DMS53 treated with DMSO at 0.1 percent for 48 hours (cell line): ENCODE results near the gene NOB1.
"Not testable (repeated sequence)": the region's sequence is repeated elsewhere in the genome, so short reads cannot be mapped to it uniquely, and the experiment has no call there.

Experiments
- DNase-seq: peaks from one replicate; lab custom pipeline; 2025; ENCODE audit not compliant: unreplicated experiment; lab: John Stamatoyannopoulos, UW

Gene NOB1

DNA sequence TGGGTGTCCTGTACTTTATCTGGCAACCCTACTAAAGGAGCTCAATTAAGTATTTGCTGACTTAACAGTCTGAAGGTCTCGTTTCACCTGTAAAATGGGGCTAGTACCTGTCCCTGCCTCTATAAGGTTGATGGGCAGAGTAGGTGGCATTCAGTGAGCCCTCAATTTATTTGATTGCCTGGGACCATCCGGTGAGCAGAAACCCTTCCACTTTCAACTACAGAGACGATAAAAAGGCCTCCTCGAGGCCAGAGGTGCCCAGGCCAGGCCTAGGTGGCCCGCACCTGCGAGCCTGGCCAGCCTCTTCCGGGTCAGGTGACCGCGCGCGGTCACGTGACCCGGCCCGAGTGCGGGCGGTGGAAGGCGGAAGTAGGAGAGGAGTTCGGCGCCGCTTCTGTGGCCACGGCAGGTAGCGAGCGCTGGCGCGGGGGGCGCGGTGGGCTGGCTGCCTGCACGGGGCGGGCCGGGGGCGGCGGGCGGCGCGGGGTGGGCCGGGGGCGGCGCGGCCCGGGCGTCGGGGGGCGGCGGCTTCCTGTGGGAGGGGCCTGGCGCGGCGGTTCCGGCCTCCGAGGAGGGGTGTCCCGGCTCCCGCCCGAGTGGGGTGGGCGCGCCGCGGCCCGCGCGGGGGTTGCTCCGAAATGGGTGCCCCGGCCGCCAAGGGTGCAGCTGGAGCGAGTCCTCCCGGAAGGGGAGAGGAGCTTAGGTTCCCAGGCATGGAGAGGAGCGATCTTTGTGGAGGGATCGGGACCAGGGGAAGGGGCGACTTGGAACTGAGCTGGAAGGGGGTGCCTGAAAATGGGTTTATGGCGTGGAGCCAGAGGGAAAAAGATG is 7.5 kb upstream of the NOB1 start, which contains the start of gene WWP2:
Gene WWP2, plus strand, starts transcription at position 350 of the 831 bp plus-strand sequence. CDS start 24,679 bp downstream, outside the sequence.
- peak; percentile 61 for DNase-seq

DNA sequence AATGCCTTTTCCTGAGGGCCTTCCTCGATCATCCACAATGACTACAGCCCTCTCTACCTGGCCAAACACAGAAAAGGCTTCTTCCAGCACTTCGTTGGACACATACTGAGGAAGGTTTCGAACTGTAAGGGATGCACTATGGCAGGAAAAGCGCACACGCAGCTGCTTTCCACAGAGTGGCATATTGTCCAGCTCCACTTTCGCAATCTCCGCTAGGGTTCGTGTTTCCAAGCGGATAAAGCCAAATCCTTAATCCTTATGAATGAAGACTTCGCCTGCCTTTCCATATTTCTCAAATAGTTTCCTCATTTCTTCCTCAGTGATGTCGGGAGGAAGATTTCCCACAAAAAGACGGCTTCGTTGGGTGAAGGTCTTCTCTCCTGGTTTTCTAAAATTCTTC is 2.6 kb upstream of the NOB1 start:
- DNase-seq: not testable (repeated sequence)

DNA sequence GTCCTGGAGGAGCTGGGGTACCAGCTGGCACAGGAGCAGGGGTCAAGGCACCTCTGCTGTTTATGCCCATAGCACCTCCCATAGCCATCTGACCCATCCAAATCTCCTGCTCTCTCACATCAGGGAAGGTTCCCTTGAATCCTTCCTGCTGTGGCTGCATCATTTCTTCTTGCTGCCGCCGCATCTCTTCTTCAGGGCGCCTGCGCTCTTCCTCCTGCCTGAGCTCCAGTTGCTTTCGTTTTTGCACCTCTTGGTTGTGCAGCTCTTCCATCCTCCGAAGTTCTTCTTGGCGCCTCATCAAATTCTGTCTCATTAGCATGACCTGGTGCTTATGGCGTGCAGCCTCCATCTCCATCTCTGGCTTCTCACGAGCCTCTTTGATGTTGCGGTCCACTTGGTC is 2.0 kb upstream of the NOB1 start:
- no peak for DNase-seq

DNA sequence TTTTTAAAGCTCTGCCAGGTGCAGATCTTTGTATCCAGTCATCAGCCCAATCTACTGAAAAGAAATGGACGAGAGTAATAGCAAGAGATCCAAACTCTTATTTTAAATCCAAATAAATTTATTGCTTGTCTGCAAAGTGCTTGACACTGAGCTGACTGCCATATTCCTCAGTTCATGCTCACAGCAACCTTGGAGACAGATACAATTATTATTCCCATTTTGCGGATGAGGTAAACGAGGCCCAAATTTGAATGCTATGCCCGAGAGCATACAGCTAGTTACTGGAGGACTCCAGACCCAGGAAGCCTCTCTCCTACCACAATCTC is 620 bp downstream of the NOB1 start:
- DNase-seq: no peak

DNA sequence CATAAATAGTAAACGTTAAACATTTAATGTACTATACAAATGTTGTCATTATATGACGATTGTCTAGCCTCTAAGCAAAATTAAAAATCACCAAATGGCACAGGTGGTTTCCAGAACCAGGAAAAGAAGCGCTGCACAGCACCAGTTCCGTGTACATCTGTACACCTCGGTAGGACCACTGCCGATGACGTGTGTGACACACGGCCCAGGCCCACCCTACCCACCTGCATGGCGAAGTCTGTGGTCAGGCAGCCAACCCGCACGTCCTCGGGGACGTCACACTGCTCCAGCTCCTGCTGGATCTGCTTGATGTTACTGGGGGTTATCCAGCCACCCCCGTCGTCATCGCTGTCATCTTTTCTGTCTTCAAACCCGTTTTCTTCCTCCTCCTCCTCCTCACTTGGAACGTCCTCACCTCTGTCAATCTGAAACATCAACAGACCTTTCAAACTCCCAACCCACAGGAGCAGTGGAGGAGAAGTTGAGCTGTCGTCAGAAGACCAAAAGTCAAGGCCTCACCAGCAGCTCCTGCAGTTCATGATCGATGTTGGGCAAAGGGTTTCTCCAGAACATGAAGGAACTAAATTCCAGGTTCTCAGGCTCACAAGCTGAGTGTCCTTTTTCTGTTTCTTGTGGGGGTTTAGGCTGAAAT is 5.9 kb downstream of the NOB1 start:
- DNase-seq: no peak

DNA sequence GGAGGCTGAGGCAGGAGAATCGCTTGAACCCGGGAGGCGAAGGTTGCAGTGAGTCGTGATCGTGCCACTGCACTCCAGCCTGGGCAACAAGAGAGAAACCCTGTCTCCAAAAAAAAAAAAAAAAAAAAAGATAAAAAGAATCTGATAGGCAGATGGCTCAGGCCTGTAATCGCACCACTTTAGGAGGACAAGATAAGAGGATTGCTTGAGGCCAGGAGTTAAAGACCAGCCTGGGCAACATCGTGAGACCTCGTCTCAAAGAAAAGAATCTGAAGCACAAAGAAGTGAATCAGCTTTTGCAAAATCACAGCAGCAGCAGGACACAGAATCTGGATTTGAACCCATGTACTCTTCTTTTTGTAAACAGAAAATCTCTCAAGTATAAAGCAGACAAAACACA is 7.6 kb downstream of the NOB1 start:
- DNase-seq: no peak

DNA sequence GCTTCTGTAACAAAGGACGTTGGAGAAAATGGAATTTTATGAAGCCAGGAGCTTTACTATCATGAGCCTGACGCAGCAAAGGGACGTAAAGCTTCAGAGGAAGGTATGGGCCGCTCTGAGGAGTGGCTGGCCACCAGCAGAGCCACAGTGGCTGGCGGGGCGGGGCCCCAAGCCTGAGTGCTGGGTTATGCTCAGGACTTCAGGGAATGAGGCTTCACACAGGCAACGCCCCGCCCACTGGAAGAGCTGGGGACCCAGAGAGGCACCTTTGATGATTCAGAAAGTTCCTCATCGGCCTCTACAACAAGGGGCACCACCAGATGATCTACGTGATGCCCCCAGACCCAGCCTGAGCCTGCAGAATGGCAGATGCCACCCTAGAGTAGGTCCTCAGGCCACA is 8.8 kb downstream of the NOB1 start:
- DNase-seq: no peak

DNA sequence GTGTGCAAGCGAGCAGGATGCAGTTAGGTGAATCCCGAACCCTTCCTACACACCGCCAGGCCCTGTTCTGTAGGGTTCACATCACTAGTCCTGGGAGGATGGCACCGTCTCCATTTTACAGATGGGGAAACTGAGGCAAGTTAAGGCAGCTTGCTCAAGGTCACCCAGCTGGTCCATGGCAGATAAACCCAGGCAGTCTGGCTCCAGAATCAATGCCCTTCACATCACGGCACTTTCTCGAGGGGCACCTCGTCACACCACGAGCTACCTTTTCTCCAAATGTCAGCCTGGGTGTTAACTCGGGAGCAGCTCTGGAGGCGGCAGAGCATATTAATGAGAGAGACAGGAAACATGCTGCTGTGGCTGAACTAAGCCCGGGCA is 9.5 kb downstream of the NOB1 start:
- no peak for DNase-seq

DNA sequence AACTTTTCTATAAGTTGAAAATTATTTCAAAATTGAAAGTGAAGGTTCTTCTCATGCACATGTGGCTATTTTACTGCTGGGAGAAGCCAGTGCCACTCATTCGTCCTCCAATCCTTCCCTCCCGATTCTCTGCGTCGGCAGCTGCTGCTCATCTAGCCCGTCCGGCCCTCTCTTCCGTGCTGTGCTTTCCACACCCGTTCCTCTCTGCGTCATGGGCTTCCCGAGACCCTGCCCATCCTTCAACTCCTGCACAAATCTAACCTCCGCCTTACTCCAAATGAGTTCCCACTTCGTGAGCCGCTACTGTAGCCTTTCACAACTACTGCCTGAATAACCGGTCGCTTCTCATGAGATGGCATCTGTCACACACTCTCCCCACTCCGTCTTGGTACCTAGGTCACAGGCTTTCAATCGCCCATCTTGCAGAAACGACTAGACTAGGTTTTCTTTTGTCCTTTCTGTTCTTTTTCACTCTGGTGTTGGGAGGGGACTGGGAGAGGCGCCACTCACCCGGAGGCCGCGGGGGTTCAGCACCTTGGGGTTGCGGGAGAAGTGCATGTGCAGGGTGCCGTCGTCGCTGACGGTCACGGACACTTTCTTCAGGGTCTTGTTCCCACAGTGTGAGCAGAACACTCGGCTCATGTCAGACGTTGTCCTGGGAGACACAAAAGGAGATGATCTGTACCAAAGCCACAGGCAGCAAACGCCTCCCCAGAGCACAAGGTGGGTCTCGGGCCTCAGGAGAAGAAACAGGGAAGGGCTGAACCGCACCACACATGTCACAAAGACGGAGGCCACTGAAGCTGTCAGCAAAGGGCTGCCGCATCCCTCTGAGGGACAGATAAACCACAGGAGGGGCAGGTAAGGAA is 10.1 kb downstream of the NOB1 start:
- DNase-seq: no peak

DNA sequence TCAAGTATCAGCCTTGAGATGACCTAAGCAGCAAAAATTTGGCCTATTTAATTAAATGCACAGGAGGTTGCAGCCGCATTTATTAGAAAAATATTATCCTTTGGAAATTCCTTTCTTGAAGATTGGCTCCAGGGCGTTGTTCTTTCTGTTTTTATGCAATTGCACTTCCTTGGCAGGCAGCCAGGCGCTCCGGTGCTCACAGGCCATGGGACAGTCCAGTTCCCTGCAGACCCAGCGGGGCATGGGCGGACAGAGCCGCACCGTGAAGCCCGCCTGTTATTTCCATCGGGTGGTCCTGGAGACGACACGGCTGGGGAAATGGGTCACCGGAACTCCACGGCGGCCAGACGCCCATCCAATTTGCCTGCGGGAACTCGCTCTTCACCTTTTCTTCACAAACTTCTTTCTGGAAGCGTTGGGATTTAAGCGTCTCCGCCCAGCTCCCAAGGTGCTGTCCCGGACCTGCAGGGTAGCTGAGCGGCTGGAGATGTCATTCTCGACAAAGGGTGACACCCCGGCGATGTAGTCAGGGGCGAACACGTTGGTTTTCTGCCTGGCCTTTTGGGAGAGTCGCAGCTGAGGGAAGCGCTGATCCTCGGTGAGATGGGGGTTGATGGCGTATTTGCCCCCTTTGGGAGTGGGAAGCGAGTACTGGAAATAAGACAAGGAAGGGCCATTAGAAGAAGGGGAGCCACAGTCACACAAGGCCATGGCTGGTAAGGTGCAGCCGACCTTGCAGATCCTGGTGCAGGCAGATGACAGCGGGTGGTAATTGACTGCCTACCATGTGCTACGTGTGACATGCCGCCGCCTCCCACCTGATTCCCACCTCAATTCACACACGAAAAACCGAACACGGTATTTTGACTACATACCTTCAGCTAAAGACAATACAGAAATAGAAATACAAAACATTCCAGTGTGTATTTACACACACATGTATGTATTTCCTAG is 12.5 kb downstream of the NOB1 start:
- no peak for DNase-seq

DNA sequence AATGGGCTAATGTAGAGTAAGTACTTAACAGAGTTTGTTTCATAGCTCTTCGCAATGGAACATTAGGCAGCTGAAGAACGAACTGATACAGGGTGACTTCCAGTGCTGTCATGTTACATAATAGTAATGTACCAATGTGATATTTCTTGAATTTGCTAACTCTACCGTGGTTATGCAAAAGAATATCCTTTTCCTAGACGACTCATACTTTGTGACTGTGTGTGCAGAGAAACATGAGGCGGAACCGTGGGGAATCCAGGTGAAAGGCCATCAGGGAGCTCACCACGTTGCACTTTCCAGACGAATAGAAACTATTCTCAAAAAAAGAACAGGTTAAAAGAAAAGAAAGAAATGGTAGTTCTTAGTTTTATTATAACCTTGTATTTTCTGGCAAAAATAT is 13.2 kb downstream of the NOB1 start:
- no peak for DNase-seq

DNA sequence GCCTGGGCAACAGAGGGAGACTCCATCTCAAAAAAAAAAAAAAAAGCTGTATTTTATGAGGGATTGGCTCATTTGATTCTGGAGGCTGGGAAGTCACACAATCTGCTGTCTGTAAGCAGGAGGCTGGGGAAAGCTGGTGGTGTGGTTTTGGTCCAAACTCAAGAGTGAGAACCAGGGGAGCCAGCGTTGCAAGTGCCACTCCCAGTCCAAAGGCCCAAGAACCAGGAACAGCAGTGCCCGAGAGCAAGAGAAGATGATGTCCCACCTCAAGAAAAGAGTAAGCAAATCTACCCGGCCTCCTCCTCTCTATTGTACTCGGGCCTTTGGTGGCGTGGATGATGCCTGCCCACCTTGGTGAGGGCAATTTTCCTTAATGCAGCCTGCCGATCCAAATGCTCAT is 22.6 kb downstream of the NOB1 start:
- no peak for DNase-seq

DNA sequence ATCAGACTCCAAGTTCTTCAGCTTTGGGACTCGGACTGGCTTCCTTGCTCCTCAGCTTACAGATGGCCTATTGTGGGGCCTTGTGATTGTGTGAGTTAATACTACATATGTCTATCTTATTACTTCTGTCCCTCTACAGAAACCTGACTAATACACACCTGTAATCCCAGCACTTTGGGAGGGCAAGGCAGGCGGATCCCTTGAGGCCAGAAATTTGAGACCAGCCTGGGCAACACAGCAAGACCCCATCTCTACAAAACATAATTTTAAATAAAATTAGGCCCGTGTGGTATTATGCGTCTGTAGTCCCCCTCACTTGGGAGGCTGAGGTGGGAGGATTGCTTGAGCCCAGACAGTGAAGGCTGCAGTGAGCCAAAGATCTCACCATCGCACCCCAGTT is 23.4 kb downstream of the NOB1 start:
- DNase-seq: not testable (repeated sequence)

DNA sequence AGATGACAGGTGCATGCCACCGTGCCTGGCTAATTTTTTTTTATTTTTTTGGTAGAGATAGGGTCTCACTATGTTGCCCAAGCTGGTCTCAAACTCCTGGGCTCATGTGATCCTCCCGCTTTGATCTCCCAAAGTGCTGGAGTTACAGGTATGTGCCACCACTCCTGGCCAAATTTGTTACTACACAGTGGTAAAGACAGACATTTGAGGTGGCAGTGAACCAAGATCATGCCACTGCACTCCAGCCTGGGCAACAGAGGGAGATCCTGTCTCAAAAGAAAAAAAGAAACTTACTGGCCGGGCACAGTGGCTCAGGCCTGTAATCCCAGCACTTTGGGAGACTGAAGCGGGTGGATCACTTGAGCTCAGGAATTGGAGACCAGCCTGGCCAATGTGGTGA is 25.7 kb downstream of the NOB1 start:
- not testable (repeated sequence) for DNase-seq

DNA sequence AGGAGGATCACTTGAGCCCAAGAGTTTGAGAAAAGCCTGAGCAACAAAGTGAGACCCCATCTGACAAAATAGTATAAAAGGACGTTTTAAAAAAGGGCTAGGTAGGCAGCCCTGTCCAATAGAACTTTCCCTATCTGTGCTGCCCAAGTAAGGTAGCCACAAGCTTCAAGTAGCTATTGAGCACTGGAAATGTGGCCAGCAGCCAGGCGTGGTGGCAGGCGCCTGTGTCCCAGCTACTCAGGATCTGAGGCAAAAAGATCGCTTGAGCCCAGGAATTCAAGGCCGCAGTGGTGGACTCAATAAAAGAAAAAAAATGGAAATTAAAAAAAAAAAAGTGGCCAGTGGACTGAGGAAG is 26.8 kb downstream of the NOB1 start:
- peak; percentile 31 for DNase-seq

DNA sequence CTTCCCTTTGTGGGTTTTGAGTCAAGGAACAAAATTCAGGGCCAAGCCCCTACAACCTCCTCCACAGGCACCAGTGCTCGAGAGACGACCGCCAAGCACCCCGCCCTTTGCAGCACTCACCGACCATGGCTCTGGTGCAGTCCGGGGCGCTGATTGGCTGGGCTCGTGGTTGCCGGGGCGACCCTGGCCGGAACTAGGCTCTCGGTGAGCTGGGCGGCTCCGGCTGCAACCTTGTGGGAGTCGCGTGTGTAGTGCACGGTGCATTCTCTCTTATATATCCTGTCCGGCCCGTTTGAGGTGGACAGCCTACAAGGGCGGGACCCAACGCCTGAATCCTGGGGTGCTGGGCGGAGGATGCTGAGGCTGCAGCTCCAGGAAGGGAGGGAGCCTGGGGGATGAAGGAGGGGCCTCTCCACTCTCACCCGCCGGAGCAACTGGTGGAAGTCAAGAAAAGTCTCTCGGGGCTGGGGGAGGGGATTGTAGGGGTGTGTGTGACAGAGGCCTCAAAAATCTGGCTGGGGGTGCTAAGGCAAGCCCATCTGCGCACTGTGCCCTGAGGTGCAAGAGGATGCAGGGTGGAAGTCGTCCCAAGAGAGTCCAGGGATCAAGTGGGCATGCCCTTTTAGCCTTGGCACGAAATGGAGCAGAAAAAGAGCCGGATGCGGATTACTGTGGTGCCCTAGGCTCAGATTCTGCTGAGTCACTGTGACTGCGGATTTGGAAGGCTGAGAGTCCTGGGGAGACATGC is 28.2 kb downstream of the NOB1 start, which contains the start of gene NQO1:
Gene NQO1, minus strand, starts transcription at position 248 of the 748 bp plus-strand sequence. Its CDS starts 121 bp downstream, at position 127.
- peak; percentile 86 for DNase-seq

DNA sequence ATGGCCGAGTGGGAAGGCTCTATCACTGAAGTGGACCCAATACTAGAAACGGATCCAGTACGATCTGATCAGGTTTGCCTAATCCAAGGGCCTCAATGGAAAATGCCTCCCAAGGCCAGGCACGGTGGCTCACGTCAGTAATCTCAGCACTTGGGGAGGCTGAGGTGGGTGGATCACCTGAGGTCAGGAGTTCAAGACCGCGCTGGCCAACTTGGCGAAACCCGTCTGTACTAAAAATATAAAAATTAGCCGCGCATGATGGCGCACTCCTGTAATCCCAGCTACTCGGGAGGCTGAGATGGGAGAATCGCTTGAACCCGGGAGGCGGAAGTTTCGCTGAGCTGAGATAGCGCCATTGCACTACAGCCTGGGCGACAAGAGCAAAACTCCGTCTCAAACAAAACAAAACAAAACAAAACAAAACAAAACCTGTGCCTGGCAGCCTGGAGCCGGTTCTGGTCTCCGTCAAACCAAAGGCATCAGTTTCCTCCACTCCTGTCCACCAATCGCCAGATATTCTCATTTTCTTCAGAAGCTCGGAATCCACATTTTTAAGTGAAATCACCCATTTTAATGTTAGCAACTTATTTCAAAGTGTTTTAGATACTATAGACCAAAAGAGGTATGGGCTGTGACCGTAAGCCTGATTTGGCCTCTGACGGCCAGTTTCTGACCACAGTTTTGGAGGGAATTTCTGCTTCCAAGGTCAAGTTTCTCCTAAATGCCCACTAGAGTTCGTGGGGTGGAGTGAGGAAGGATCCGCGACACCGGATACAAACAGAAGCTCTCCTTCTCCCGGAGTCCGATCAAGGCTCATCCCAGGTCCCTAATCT is 29.0 kb downstream of the NOB1 start:
- DNase-seq: no peak

DNA sequence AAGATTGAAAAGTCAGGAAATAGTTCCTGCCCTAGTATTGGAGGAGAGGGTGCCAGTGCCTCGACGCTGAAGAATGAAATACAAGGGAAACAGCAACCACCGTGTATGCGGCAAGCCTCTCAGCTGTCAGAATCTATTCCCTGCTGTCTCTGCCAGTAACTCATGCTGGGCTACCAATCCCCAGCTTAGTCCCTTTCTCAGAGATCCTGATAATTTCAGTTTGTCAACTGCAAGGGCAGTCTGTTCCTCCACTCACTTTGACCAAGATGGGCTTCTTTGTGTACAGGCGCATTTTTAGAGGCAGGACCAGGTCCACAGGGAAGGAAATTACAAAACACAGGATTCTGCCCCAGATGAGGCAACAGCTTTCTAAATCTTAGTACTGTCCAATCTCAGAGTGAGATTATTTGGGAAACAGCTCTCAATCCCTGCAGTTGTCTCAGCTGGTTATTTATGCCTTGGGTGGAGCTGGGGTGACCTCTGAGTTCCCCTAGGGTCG is 29.7 kb downstream of the NOB1 start:
- no peak for DNase-seq

DNA sequence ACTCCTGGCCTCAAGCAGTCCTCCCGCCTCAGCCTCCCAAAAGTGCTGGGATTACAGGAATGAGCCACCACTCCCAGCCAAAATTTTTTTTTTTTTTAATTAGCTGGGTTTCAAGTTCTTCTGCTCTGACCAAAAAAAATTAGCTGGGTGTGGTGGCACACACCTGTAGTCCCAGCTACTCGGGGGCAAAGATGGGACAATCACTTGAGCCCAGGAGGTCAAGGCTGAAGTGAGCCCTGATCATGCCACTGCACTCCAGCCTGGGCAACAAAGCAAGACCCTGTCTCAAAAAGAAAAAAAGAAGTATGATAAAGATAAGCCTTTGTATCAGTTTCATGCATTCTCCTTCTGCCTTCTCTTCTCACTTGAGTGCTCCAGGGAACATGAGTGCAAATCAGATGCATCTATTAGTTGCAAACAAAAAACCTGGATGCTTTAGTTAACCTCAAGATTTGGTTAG is 30.3 kb downstream of the NOB1 start:
- DNase-seq: no peak
